ENCODE measurements around the gene TUBB3.

DNA sequence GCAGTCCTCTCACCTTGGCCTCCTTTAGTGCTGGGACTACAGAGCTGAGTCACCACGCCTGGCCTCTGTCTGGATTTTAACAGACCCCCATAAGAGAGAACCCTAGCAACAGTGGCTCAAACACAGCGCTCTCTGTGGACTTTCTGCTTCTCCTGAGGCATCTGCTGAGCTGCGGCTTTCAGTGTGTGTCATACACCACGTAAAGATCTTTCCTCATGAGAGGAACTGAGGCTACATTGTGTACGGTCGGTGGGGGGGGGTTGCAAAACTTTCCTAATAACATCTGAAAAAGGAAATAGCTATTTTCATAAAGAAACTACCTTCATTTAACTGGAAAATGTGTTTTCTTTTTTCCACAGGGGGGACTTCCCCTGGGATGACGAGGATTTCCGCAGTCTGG lies 58.3 kb downstream of the TUBB3 start:
- TF ChIP-seq CTCF (IDR thresholded peaks at IDR 0.05) (no peak), EP300 (IDR thresholded peaks at IDR 0.05) (no peak), POLR2AphosphoS5 (IDR thresholded peaks at IDR 0.05) (no peak), POLR2A (IDR thresholded peaks at IDR 0.05) (no peak)
